ENCODE results near the gene DOCK8. TPM values are rescaled to one million over a fixed set of nuclear protein-coding genes. Genes with fewer than 3 reads are reported as not detected.

DOCK8 gene
- total RNA-seq, 4 donors from 2014 or later, result 9.0 to 17.9 (median 13.6) TPM

DNA sequence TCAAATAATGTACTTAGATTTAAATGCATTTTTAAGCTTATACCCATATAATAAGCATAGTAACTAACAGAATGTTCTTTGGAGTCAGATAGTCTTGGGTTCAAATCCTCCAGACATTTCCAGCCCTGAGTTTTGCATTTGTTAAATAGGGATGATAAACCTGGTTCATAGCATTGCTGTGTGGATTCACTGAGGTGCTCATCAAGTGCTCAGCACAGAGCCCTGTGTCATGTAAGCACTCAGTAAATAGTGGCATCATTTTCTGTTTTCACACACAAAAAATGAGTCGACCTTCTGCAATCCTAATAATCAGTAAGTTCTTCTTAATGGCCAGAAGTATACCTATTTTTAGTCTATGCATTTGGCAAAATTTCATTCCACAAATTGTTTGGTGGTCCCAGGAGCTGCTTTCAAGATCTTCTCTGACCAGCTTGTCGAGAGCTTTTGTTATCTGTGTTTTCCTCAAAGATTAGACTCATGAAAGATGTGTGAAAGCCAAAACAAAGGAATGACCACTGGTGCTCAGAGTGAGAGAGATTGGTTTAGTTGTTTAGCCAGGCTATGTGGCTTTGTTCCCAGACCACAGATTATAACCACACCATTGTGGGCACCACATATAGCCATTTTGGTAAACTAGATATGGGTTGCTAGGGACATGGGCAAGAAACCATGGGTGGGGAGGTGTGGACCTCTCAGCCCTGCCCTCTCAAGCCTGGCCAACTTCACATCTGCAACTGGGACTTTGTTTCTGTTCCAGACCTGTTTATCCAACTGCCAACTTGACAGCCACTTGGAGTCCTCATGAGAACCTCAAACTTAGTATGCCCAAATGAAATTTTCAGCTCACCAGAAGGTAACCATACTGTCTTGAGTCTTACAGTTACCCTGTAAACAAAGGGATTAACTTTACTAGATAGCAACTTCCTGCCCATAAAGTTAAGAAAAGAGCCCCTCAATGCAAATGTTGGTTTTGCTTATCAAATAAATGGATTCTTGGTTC, 45.0 kb downstream of the DOCK8 start:
- H3K4me3 ChIP-seq, result no peak overlapping the region
- H3K9me3 ChIP-seq, result no peaks in the 10 kb centered on the region
- H3K4me1 ChIP-seq, result no peaks in the 10 kb centered on the region
- TF ChIP-seq, protein P1, sequence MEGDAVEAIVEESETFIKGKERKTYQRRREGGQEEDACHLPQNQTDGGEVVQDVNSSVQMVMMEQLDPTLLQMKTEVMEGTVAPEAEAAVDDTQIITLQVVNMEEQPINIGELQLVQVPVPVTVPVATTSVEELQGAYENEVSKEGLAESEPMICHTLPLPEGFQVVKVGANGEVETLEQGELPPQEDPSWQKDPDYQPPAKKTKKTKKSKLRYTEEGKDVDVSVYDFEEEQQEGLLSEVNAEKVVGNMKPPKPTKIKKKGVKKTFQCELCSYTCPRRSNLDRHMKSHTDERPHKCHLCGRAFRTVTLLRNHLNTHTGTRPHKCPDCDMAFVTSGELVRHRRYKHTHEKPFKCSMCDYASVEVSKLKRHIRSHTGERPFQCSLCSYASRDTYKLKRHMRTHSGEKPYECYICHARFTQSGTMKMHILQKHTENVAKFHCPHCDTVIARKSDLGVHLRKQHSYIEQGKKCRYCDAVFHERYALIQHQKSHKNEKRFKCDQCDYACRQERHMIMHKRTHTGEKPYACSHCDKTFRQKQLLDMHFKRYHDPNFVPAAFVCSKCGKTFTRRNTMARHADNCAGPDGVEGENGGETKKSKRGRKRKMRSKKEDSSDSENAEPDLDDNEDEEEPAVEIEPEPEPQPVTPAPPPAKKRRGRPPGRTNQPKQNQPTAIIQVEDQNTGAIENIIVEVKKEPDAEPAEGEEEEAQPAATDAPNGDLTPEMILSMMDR (IDR thresholded peaks at IDR 0.05), result no peak
- WGBS, 2 donors, result 69 to 74% methylated on average over 2 of the region's 2 CpGs
- no peaks in the 10 kb centered on the region for H3K36me3 ChIP-seq
- no peak for DNase-seq (ENCODE audit: low spot score in 2 of 2)
- no peaks in the 10 kb centered on the region for H3K27me3 ChIP-seq
- H3K27ac ChIP-seq, result no peak overlapping the region

DNA sequence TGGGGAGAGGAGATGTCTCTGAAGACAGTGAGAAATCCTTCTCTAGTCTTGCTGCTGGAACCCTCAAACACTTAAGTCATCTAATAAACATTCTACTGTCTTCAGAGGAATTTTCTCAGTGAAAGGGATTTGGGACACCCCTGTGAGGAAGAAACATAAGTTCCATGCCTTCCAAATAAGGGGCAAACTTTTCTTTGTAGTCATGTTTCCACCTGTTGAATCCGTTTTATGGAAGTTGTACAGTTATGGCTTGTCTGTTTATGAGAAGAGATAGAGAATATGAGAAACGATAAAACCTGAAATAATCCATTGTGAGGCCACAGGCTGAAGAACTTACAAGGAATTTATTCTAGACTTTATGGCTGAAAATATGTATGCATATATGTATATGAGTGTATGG, 49.6 kb downstream of the DOCK8 start:
- H3K4me3 ChIP-seq, result no peak overlapping the region
- TF ChIP-seq POLR2A (IDR thresholded peaks at IDR 0.05), result no peak
- TF ChIP-seq, protein P1 (IDR thresholded peaks at IDR 0.05), result no peak
- TF ChIP-seq EP300 (IDR thresholded peaks at IDR 0.05), result no peak
- H3K36me3 ChIP-seq, result no peaks in the 10 kb centered on the region
- no peak overlapping the region for H3K27ac ChIP-seq
- 64 to 67% methylated on average over 2 of the region's 2 CpGs for WGBS, 2 donors
- H3K4me1 ChIP-seq, result no peaks in the 10 kb centered on the region
- H3K27me3 ChIP-seq, result no peaks in the 10 kb centered on the region
- DNase-seq (ENCODE audit: low spot score in 2 of 2), result no peak
- no peaks in the 10 kb centered on the region for H3K9me3 ChIP-seq

DNA sequence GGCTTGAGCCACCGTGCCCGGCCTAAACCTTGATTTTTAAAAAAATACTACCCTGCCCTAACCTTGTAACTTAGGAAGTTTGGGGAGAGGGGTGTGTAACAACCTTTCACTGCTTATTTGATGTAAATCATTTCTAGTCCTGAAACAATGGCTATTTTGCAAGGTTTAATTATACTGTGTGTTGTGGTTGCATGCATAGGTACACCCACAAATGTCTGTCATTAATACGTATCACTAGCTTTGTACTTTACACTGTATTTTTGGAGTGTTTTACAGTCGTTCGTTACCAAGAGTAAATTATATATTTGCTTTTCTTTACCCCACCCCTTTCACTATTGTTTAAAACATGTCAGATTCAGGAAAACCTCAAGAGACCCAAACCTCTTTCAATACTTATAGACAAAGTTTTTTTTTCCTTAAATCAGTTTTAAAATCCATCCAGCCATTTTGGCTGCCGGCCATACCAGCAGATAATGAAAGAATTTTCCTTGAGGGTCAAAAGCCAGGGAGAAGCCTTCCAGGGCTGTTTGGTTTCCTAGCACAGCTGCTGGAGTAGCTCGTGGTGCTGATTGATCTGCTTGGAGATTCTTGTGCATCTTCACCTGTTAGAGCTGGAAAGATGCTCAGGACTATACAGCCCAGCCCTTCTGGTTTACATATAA, 50.7 kb downstream of the DOCK8 start:
- TF ChIP-seq, protein P1 (IDR thresholded peaks at IDR 0.05), result no peak
- TF ChIP-seq POLR2A (IDR thresholded peaks at IDR 0.05), result no peak

DNA sequence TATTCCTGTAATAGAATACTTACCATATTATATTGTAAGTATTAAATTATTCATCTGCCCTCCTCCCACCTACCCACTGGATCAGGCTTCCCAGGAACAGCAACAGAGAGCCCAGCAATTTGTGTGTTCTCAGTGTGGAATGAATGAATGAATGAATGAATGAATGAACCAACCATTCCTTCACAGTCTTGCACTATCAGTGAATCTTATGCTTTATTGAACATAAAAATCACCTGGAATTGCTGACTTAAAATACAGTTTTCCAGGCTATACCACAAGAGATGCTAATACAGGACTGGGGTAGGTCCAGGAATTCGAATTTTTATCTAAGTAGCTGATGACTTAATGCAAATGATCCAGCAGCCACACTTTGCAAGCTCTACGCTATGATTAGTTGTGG, 51.6 kb downstream of the DOCK8 start:
- no peak overlapping the region for H3K4me3 ChIP-seq
- TF ChIP-seq POLR2A (IDR thresholded peaks at IDR 0.05) (no peak), EP300 (IDR thresholded peaks at IDR 0.05) (no peak)
- TF ChIP-seq, protein P1 (IDR thresholded peaks at IDR 0.05), result no peak
- DNase-seq (ENCODE audit: low spot score in 2 of 2), result no peak
- H3K36me3 ChIP-seq, result no peaks in the 10 kb centered on the region
- WGBS, 2 donors, result 83 to 90% methylated on average over 2 of the region's 2 CpGs
- no peak overlapping the region for H3K27ac ChIP-seq
- H3K27me3 ChIP-seq, result no peaks in the 10 kb centered on the region
- H3K4me1 ChIP-seq, result no peaks in the 10 kb centered on the region
- no peaks in the 10 kb centered on the region for H3K9me3 ChIP-seq

More for the DNA sequence above, 50.7 kb downstream of the DOCK8 start:
- Histone ChIP-seq H3K27me3 (no peaks in the 10 kb centered on the region), H3K27ac (no peak overlapping the region), H3K36me3 (no peaks in the 10 kb centered on the region), H3K4me3 (no peak overlapping the region), H3K4me1 (no peaks in the 10 kb centered on the region), H3K9me3 (no peaks in the 10 kb centered on the region)
- DNase-seq (ENCODE audit: low spot score in 2 of 2), result no peak
- WGBS, 2 donors, result 45 to 54% methylated on average over 7 of the region's 7 CpGs

DNA sequence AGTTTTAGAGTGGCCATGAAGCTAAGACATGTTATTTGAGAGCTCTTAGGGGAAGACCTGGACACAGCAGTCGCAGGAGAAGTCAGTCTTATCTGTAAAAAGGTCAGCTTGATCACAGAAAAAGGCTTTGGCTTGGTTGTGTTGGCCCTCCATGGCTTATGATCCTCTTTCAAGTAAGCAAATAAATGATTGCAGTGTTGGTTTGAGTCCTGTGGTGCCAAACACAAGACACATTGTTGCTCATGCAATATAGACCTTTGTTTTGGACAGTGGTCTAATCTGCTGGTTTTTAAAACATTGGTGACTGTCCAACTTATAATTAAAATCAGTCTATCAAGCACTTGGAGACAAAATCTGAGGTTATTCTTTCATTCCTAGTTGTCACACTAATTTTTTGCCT, 54.0 kb downstream of the DOCK8 start:
- DNase-seq (ENCODE audit: low spot score in 2 of 2), result no peak
- Histone ChIP-seq H3K27ac (no peak overlapping the region), H3K27me3 (no peaks in the 10 kb centered on the region), H3K4me3 (no peak overlapping the region), H3K9me3 (no peaks in the 10 kb centered on the region), H3K4me1 (no peaks in the 10 kb centered on the region), H3K36me3 (no peaks in the 10 kb centered on the region)
- no peak for TF ChIP-seq POLR2A (IDR thresholded peaks at IDR 0.05)
- TF ChIP-seq EP300 (IDR thresholded peaks at IDR 0.05), result no peak
- TF ChIP-seq, protein P1 (IDR thresholded peaks at IDR 0.05), result no peak
- WGBS, 2 donors, result 52 to 61% methylated on average over 1 of the region's 1 CpG
